Brain microvascular endothelial cell (primary cell): Measurements from ENCODE around the gene ENDOU.
A peak's percentile ranks its signal among the peaks of the same experiment; 100 is the strongest.

Source experiments
- DNase-seq: peaks from one replicate; pipeline ENCODE4 v3.0.0-alpha.2; 2020
- H3K27ac ChIP-seq: fragments of 250-450 bp; sonication (Bioruptor Pico); 2 replicates; pipeline ENCODE4 v1.5.1; 2020; ENCODE audit warnings: mild to moderate bottlenecking, moderate library complexity
- H3K27me3 ChIP-seq: fragments of 250-450 bp; sonication (Bioruptor Pico); replicated peaks from 2 replicates; pipeline ENCODE4 v1.5.1; 2020; ENCODE audit warnings: mild to moderate bottlenecking
- H3K36me3 ChIP-seq: fragments of 250-450 bp; sonication (Bioruptor Pico); replicated peaks from 2 replicates; pipeline ENCODE4 v1.5.1; 2020; ENCODE audit warnings: mild to moderate bottlenecking
- H3K4me3 ChIP-seq: 2 replicates; pipeline ENCODE4 v1.5.1; 2011; ENCODE audit warnings: low read depth, mild to moderate bottlenecking, control low read depth, low read length, moderate library complexity
- CTCF ChIP-seq: IDR thresholded peaks from 2 replicates; pipeline ENCODE4 v1.5.1; 2011; ENCODE audit warnings: low read depth, mild to moderate bottlenecking, moderate library complexity, low read length, control low read depth, inconsistent platforms; ENCODE audit errors: missing control alignments
- in situ Hi-C: cut with HindIII; loops from 2 replicates; pipeline ENCODE4 v1.10.0; 2017; ENCODE audit warnings: low sequenced_read_pairs, low pct_ligation_motif_present

Gene ENDOU

GRCh38 chr12:47729233-47729632 lies 3.9 kb upstream of the ENDOU start:
- H3K27ac ChIP-seq: no peak overlapping the region
- in situ Hi-C loops: no loop called here
- no peak for DNase-seq
- no peaks in the 10 kb centered on the region for H3K27me3 ChIP-seq
- no peaks in the 10 kb centered on the region for H3K36me3 ChIP-seq
- no peak overlapping the region for H3K4me3 ChIP-seq
- TF ChIP-seq CTCF: no peak

- no peak for TF ChIP-seq CTCF
- H3K36me3 ChIP-seq: no peaks in the 10 kb centered on the region
- H3K27ac ChIP-seq: no peak overlapping the region
- peak; percentile 43 for DNase-seq
- H3K4me3 ChIP-seq: no peak overlapping the region
- no peaks in the 10 kb centered on the region for H3K27me3 ChIP-seq
- in situ Hi-C loops: no loop called here
These were observed 603 bp upstream of the ENDOU start for GRCh38 chr12:47725893-47726292.

- no peak overlapping the region for H3K4me3 ChIP-seq
These were observed 2.2 kb downstream of the ENDOU start for GRCh38 chr12:47722941-47723631.

GRCh38 chr12:47722136-47722834 lies 3.0 kb downstream of the ENDOU start:
- no peak for DNase-seq
- no peak for TF ChIP-seq CTCF
- in situ Hi-C loops: no loop called here
- Histone ChIP-seq H3K36me3 (no peaks in the 10 kb centered on the region), H3K27me3 (no peaks in the 10 kb centered on the region), H3K27ac (no peak overlapping the region), H3K4me3 (no peak overlapping the region)

More at GRCh38 chr12:47722941-47723631, 2.2 kb downstream of the ENDOU start:
- TF ChIP-seq CTCF: no peak
- no peak for DNase-seq
- H3K36me3 ChIP-seq: no peaks in the 10 kb centered on the region
- in situ Hi-C loops: no loop called here
- H3K27me3 ChIP-seq: no peaks in the 10 kb centered on the region
- no peak overlapping the region for H3K27ac ChIP-seq

- H3K27ac ChIP-seq: no peak overlapping the region
- no peaks in the 10 kb centered on the region for H3K36me3 ChIP-seq
- in situ Hi-C loops: no loop called here
- DNase-seq: no peak
- H3K27me3 ChIP-seq: no peaks in the 10 kb centered on the region
- no peak overlapping the region for H3K4me3 ChIP-seq
- no peak for TF ChIP-seq CTCF
These were observed 3.8 kb downstream of the ENDOU start for GRCh38 chr12:47721431-47721973.
